Activated CD8-positive, alpha-beta memory T cell treated with anti-CD3 and anti-CD28 coated beads, Interleukin-2, amount 50 U/mL, for 1 hour (primary cell): Measurements from ENCODE around the gene ATP5PO.
"Not testable (repeated sequence)": the region's sequence is repeated elsewhere in the genome, so short reads cannot be mapped to it uniquely, and the experiment has no call there.

Source experiments
- DNase-seq: peaks from one replicate; pipeline ENCODE4 v3.0.0-alpha.2; 2020; ENCODE audit errors: extremely low read depth

The ATP5PO gene

DNA sequence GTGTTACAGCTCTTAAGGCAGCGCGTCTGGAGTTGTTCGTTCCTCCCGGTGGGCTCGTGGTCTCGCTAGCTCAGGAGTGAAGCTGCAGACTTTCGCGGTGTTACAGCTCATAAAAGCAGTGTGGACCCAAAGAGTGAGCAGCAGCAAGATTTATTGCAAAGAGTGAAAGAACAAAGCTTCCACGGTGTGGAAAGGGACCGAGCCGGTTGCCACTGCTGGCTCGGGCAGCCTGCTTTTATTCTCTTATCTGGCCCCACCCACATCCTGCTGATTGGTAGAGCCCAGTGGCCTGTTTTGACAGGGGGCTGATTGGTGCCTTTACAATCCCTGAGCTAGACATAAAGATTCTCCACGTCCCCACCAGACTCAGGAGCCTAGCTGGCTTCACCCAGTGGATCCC is 47.7 kb downstream of the ATP5PO start:
- DNase-seq: not testable (repeated sequence)

DNA sequence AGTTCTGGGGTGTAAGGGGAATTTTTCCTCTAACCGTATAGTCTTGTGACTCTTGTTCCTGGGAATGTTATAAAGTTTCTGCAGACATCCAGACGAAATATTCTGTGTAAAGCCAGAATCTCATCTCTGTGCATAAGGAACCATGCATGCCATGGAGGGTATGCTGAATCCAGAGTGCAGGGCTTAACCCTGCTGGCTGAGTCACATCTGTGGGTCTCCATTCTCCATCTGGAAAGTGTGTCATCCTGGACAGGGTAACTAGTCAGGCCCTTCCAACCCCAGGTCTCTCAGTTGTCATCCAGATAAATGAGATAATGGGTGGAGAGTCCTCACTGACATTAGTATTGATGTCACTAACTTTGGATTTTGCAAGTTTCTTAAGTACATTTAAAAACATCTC is 48.8 kb downstream of the ATP5PO start:
- DNase-seq: no peak

GRCh38 chr21:33865996-33866575 is 49.5 kb downstream of the ATP5PO start:
- no peak for DNase-seq

DNA sequence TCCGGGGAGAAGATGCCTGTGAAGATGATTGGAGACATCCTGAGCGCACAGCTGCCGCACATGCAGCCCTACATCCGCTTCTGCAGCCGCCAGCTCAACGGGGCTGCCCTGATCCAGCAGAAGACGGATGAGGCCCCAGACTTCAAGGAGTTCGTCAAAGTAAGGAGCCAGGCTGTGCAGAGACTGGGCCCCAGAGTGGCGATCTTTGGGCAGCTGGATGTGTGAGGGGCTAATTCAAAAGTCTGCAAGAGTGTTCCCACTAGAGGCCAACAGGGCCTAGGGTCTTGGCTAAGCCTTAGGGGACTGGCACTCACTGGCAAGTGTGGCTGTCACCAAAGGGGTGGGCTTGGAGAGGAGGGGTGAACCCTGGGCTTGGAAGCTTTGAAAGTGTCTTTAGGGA is 50.4 kb downstream of the ATP5PO start:
- no peak for DNase-seq

DNA sequence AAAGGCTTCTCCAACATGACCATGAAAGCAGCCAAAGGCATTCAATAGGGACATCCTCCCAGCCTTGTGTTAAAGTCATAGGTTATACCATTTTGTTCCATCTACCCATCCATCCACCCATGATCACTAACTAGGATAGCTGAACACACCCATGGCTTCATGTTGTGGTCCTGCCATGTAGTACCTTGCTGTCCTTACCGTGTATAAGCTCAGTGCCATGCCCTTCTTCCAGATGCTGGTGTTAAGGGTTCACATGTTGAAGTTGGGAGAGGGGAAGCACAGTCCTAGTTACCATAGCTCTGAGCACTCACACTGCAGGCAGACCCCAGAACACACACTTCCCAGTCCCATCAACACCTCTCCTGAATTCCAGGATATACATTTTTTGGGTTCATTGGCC is 51.5 kb downstream of the ATP5PO start:
- DNase-seq: no peak

DNA sequence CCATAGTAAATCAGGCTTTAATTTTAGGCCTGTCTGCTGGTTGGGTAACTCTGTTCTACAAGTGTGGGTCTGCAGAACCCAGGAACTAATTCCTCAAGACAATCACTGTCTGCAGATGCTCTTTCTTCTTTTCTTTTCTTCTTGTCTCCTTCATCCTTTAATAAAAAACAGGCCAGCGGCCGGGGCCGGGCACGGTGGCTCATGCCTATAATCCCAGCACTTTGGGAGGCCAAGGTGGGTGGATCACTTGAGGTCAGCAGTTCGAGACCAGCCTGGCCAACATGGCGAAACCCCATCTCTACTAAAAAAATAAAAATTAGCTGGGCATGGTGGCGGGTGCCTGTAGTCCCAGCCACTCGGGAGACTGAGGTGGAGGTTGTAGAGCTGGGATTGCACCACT is 52.4 kb downstream of the ATP5PO start:
- DNase-seq: not testable (repeated sequence)

DNA sequence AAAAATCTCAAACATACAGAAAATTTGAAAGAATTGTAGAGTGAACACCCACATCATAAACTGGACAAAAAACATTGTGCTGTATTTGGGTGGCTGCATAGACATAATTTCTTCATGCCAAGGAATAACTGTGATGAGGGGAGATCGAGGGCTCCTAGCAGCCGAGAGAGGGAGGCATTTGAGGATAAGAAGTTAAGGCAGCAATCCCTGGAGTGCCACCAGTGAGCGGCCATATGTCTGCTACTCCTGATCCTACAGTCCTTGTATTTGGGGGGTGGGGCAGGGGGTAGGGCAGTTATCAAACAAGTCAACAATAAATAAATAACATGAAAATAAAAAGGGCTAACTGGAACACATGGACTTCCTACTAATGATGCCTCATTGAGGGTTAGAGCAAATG is 54.5 kb downstream of the ATP5PO start:
- DNase-seq: no peak

GRCh38 chr21:33860332-33860879 is 55.2 kb downstream of the ATP5PO start:
- no peak for DNase-seq

DNA sequence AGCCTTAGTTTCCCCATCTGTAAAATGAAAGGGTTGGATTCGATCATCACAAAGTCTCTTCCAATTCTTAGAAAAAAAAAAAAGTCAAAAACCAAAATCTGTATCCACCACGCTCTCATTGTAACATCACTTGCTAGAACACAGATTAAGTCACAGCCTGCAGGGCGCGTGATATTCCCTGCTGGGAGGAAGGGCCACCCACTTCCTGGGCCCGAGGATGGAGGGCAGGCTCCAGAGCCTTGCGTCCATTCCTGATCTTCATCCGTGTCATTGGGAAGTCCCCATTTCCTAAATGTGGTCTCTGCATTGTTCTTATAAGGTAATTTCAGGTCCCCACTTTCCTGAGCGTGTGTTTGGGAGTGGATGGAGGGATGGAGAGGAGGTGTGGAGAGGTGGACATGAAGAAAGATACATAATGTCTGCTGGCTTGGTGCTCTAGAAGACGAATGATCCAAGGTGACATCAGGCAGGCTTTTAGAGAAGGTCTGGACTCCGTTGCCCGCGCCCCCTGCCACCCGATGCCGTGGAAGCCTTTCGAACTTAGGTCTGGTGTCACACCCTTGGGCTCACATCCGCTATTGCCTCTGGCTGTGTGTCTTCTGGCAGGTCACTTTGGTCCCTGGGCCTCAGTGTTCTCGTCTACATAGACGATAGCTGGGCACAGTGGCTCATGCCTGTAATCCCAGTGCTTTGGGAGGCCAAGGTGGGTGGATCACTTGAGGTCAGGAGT is 56.1 kb downstream of the ATP5PO start:
- DNase-seq: no peak

- DNase-seq: no peak
Measured at GRCh38 chr21:33858667-33859372, 56.8 kb downstream of the ATP5PO start.

DNA sequence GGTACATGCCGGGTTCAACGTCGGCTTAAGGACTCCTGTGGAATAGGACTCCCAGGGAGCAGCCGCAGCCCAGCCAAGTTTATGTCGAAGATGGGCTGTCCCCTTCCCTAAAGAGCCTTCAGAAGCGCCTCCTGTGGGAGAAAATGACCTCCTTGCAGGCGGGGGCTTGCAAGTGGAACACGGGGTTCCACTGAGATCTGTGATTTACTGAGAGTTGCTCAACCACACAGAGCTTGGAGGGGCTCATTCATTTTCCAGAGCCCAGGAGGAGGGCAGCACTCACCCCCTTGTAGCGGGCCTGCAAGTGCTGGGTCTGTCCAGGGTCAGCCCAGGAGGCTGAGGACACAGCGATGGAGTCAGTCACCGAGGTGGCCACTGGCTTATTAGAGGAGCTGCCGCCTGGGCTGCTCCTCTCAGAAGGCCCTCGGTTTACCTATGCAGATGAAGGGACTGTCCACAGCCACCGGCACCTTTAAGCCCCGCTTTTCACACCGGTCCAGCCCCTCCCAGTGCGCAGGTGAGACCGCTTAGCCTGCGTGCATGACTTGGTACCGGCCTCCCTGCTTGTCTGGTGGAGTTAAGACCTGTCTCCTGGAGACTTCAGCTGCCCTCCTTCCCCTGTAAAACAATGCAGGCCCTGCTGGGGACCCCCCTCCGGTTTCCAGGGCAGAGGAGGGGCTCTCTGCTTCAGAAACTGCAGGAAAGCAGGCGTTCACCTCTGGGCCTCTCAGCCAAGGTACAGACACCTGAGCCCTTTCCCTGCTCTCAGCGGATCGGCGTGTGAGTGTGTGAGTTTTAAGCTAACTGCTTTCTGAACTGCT is 57.5 kb downstream of the ATP5PO start:
- no peak for DNase-seq

DNA sequence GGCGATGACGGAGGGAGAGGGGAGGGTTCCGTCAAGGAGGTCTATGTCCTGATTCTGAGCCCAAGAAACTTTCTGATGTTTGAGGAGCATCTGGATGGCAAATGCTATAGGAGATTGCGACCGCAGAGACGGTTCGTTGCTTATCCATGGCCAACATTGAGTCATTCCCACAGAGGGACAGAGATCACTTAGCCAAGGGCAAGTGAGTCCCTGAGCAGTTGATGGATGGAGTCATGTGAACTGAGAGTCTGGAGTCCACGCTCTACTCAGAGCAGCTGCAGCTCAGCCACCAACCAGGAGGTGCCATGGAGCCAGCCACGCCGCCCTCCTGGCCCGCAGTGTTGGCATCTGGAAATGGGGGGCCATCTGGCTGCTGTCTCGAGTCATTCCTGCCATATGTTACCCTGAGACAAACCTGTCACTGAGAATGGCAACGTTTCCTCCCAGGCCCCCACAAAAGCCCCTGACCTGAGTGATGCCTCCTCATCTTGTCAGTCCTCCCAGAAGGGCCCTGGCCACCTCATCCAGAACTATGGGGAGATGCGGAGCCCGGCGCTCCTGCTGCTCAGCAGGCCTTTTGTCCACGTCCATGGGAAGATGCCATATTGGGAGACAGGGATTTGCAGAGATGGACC is 58.6 kb downstream of the ATP5PO start:
- no peak for DNase-seq

DNA sequence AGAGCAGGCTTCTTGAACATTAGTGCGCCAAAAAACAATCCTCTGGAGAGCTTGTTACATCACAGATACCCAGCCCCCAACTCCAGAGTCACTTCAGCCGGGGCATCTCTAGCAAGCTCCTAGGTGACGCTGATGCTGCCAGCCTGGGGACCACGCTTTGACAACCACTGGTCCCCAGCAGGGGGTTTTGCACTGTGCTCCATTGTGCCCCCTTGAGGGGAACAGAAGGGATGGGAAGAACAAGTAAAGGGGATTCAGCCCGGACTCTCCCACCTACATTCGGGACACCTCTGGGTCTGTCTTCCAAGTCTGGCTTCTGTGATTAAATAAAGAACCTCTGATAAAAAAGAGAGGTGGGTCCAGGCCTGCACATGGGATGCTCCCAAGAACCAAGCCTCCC is 60.4 kb downstream of the ATP5PO start:
- DNase-seq: no peak

- no peak for DNase-seq
Measured at GRCh38 chr21:33854604-33855003, 61.0 kb downstream of the ATP5PO start.
